DMS153 treated with DMSO at 0.1 percent for 48 hours (cell line): ENCODE measurements around the gene TTC33.

ENCODE experiments used
- DNase-seq: peaks from one replicate; lab custom pipeline; 2025; ENCODE audit not compliant: unreplicated experiment; lab: John Stamatoyannopoulos, UW

TTC33 gene

GRCh38 chr5:40681363-40682153, 74.2 kb downstream of the TTC33 start:
- no peak for DNase-seq

GRCh38 chr5:40680741-40681362, 74.9 kb downstream of the TTC33 start:
- DNase-seq: no peak

DNA sequence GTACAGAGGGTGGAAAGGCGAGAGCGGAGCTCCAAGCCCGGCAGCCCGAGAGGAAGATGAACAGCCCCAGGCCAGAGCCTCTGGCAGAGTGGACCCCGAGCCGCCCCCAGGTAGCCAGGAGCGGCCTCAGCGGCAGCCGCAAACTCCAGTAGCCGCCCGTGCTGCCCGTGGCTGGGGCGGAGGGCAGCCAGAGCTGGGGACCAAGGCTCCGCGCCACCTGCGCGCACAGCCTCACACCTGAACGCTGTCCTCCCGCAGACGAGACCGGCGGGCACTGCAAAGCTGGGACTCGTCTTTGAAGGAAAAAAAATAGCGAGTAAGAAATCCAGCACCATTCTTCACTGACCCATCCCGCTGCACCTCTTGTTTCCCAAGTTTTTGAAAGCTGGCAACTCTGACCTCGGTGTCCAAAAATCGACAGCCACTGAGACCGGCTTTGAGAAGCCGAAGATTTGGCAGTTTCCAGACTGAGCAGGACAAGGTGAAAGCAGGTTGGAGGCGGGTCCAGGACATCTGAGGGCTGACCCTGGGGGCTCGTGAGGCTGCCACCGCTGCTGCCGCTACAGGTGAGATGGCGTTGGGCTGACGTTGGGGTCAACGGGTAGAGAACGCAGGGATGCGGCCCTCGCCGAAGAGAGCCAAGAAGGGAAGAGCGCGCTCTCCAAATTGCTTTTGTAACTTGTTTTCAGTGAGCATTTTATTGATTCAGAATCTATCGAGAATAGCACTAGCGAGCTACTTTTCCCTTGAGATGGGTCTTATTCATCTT, 75.7 kb downstream of the TTC33 start, which contains the start of gene PTGER4:
TSS of gene PTGER4 (plus strand) at position 3 of the 769 bp plus-strand sequence. CDS start 1,079 bp downstream, outside the sequence.
- DNase-seq: no peak

DNA sequence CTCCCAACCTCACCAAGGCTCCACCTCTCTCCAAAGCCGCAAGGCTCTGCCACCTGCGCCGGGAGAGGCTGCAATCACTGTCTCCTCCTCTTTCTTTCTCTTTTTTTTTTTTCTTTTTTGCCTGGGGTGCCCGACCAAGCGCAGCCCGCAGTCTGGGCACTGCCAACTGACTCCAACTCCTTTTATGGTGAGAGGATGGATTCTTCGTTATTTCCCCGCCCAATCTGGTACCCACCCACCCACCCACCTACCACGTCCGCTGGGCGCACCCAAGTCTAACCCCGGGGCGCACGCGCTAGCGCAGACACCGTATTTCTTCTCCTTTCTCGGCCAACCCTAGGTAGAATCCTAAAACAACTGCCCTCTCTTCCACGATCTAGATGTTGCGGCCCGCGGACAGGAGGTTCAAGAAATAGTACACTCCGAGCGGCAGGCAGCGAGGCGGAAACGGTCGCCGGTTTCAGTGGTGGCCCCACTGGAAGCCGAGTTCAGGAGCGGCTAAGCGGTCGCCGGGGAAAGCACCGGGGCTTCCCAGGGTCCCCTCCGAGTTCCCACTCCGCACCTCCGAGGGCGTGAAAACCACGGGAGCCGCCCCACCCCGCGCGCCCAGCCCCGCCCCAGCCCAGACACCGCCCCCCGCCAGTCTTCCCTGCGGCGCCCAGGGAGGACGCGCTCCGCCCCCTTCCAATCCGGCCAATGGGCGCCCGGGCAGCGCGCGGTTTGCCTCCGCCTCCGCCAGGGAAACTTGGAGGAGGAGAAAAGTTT, 76.4 kb downstream of the TTC33 start:
- DNase-seq: peak; percentile 61

- no peak for DNase-seq
Measured at GRCh38 chr5:40678460-40679147, 77.2 kb downstream of the TTC33 start.

DNA sequence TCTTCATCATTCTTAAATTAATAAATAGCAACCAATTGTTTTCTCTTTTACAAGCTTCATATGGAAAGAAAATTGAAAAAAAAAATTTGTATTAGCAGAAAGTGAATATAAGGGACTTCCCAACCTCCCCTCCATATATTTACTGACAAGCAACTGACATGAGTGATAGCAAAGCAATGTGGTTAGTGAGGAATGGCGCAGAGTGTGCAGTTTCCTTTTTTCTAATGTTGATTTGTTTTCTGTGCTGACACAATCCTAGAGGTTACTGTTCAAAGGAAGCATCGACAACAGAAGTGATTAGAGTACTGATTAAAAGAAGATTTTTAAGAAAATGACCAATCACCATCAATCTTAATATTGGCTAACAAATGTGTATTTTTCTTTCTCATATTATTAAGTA, 77.7 kb downstream of the TTC33 start:
- no peak for DNase-seq

GRCh38 chr5:40677456-40677855, 78.3 kb downstream of the TTC33 start:
- no peak for DNase-seq

- no peak for DNase-seq
Measured at GRCh38 chr5:40676613-40677343, 79.0 kb downstream of the TTC33 start.

DNA sequence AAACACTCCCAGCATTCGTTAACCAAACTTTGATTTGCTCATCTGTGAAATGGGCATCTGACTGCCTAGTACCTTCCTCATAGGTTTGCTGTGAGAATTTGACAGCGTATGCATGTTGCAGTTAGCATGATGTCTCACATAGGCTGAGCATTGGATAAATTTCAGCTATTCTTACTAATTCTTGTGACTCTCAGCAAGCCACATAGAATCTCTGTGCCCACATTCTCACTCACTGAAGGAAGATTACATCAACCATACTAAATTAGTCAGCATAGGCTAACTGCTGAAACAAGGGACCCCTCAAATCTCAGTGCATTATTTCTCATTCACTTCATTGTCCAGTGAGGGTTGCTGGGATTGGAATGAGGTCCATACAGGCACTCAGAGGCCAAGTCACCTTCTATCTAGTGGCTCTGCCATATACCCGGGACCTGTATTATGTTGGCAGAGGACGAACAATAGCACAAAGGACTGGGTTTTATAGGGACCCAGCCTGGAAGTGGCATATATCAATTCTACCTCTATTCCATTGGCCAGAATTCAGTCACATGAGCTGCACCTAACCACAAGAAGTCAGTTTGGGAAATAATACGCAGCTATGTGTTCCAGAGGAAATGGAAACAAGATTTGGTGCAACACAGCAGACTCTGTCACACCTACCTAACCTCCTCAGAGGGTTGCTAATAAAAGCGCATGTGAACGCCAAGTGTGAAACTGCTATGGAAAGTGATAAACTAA, 80.2 kb downstream of the TTC33 start:
- DNase-seq: no peak

DNA sequence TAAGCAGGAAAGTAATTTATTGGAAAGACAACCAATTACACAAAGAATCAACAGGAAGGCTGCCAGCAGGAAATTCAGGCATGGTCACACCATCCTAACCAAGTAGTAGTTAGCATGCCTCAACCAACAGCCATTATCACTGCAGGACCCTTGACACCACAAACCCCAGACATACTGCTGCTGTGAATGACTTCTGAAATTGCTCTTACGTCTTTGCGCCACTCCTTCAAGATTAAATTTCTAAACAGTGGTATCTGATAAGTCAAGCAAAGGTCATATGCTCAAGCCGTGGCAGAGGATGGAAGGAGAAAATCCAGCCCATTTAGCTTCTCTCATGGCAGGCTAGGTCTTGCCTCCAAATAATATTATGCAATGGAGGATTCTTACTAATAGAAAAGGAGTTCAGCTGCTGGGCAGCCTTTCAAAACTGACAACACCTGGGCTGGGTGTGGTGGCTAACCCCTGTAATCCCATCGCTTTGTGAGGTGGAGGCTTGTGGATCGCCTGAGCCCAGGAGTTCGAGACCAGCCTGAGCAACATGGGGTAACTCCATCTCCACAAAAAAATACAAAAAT, 81.0 kb downstream of the TTC33 start:
- no peak for DNase-seq

GRCh38 chr5:40672425-40672824, 83.3 kb downstream of the TTC33 start:
- DNase-seq: no peak

GRCh38 chr5:40669606-40670390, 86.0 kb downstream of the TTC33 start:
- DNase-seq: no peak

DNA sequence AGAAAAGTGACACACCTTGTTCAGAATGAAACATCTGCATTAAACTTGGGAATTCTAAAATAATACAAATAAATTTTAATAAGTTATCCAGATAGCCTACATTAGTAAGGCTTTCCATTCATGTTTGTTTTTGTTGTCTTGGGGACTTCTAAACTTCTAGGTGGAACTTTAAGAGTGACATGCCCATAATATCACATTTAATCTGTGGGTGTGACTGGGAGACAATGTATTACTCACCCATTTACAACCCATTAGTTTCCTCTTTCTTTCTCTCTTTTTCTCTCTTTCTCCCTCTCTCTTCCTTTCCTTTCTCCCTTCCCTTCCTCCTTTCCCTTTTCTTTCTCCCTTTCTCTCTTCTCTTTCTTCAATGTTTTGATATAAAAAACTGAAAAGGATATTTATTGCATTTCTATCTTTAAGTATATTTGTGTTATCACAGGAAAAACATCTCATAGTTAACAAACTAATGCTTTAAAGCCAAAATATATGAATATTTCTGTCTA, 88.5 kb downstream of the TTC33 start:
- DNase-seq: no peak

DNA sequence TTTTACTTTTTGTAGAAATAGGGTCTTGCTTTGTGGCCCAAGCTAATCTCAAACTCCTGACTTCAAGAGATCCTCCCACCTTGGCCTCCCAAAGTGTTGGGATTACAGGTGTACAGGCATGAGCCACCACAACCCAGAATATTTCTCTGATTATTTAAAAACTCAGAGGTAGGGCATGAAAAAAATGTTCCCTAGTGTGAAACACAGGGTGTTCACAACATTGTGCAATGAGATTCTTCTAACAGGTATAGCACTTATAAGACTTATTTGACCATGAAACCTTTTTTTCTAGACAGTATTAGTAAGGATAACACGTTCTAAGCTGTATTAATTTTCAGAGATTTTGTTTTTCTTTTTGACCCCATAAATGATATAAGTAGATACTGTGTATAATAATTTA, 89.1 kb downstream of the TTC33 start:
- no peak for DNase-seq

DNA sequence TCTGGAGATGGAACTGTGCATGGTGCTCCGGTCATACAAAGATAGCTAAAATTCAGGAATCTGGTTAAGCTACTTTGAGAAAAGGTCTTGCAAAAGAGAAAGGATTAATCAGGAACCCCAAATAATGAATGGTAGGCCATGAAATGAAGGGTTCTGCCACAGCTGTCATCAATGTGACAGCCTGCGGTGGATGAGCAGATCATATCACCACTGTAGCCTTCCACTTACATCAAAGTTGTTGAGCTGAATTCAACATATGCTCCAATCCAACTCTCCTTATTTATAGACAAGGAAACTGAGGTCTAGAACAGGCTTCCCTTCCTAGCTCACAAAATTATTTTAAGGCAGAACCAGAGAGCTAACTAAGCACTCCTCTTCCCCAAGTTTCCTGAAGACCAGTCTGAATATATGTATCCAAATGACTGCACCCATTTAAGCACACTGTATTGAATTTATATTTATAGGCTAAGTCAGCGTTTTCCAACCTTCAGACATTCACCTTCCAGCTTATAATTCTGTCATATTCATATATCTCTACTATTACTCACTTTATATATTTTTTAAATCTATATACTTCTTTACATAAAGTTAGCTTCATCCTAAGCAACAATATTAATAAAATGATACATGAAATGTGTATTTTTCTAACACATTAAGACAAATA, 90.0 kb downstream of the TTC33 start:
- DNase-seq: no peak

DNA sequence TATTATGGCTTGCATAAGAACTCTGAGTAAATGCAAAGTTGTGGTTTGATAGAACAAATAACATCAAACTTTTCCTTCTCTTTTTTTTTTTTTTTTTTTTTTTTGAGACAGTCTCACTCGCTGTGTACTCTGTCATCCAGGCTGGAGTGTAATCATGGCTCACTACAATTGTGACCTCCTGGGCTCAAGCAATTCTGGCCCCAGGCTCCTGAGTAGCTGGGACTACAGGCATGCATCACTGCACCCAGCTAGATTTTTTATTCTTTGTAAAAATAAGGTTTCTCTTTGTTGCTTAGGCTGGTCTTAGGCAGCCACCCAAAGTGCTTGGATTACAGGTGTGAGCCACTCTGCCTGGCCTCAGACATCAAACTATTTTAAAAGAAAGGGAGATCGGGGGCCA, 95.0 kb downstream of the TTC33 start:
- no peak for DNase-seq

DNA sequence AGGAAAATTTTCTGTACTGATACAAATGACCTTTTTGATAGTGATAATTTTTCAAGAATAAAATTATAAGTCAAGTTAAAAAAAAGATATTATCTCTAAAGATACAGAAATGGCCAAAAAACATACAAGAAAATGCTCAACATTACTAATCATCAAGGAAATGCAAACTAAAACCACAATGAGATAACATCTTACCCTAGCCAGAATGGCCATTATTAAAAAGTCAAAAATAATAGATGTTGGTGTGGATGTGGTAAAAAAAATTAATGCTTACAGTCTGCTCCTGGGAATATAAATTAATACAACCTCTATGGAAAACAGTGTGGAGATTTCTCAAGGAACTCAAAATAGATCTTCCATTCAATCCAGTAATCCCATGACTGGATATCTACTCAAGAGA, 99.0 kb downstream of the TTC33 start:
- no peak for DNase-seq
